AG10803 (cell line): ENCODE data around the gene PAK1.

Source experiments
- DNase-seq: peaks from one replicate; pipeline ENCODE4 v3.0.0; 2010; ENCODE audit warnings: low read depth
- H3K4me3 ChIP-seq: 2 replicates; pipeline ENCODE4 v1.5.1; 2011; ENCODE audit warnings: mild to moderate bottlenecking, low read length, control low read depth
- CTCF ChIP-seq: conservative IDR thresholded peaks from 2 replicates; pipeline ENCODE4 v1.5.1; 2011; ENCODE audit warnings: mild to moderate bottlenecking, low read length, control low read depth, inconsistent platforms

The PAK1 gene

GRCh38 chr11:77401486-77402217 is 72.2 kb downstream of the PAK1 start:
- no peak for TF ChIP-seq CTCF
- no peak overlapping the region for H3K4me3 ChIP-seq
- no peak for DNase-seq

- no peak overlapping the region for H3K4me3 ChIP-seq
- TF ChIP-seq CTCF: no peak
- no peak for DNase-seq
Measured at GRCh38 chr11:77400775-77401449, 73.0 kb downstream of the PAK1 start.

- no peak for DNase-seq
- no peak overlapping the region for H3K4me3 ChIP-seq
- no peak for TF ChIP-seq CTCF
Measured at GRCh38 chr11:77400271-77400670, 73.6 kb downstream of the PAK1 start.

GRCh38 chr11:77397631-77398030 is 76.3 kb downstream of the PAK1 start:
- DNase-seq: no peak
- H3K4me3 ChIP-seq: no peak overlapping the region
- no peak for TF ChIP-seq CTCF

GRCh38 chr11:77396911-77397310 is 77.0 kb downstream of the PAK1 start:
- H3K4me3 ChIP-seq: no peak overlapping the region
- no peak for TF ChIP-seq CTCF
- DNase-seq: no peak

- no peak for TF ChIP-seq CTCF
- DNase-seq: no peak
- H3K4me3 ChIP-seq: no peak overlapping the region
Measured at GRCh38 chr11:77396305-77396704, 77.6 kb downstream of the PAK1 start.
